T-helper 17 cell (primary cell): ENCODE results near the gene GRAMD4. TPM values are rescaled to one million over a fixed set of nuclear protein-coding genes. Genes with fewer than 3 reads are reported as not detected.
"Not testable (repeated sequence)": the region's sequence is repeated elsewhere in the genome, so short reads cannot be mapped to it uniquely, and the experiment has no call there.

Experiments used
- ATAC-seq: fragments of 150-1000 bp; cut with Tn5 transposase; 2 replicates; pipeline ENCODE4 v1.10.0; 2021; ENCODE audit warnings: mild to moderate bottlenecking, moderate library complexity
- DNase-seq, 3 donors: peaks; one replicate each; pipeline versions ENCODE4 v3.0.0 to v3.0.0-alpha.2; 2020 to 2021
- H3K9me3 ChIP-seq: one replicate; pipeline ENCODE4 v1.7.0; 2013; ENCODE audit warnings: low read length, mild to moderate bottlenecking; ENCODE audit not compliant: control insufficient read depth, poor library complexity, severe bottlenecking
- H3K27ac Mint-ChIP-seq: one replicate; pipeline ENCODE4 v1.8.0; 2022; ENCODE audit warnings: mild to moderate bottlenecking, moderate library complexity, mixed read lengths
- H3K27me3 Mint-ChIP-seq: one replicate; pipeline ENCODE4 v1.8.0; 2022; ENCODE audit warnings: mixed read lengths
- H3K36me3 Mint-ChIP-seq: one replicate; pipeline ENCODE4 v1.8.0; 2022; ENCODE audit warnings: low read depth, mixed read lengths
- H3K4me1 Mint-ChIP-seq: one replicate; pipeline ENCODE4 v1.8.0; 2022; ENCODE audit warnings: mild to moderate bottlenecking, mixed read lengths
- H3K4me3 Mint-ChIP-seq: one replicate; pipeline ENCODE4 v1.8.0; 2022; ENCODE audit warnings: mild to moderate bottlenecking, moderate library complexity, mixed read lengths
- total RNA-seq, 4 donors: library from RNA in 2 of 4; stranded (reverse) in 2 of 4; gene quantifications; one replicate each; pipeline ENCODE4 v1.2.3 and lab custom pipeline; 2022 to 2026

Gene GRAMD4
- total RNA-seq, 2 donors from 2014 or later: 14.2 to 14.5 TPM

DNA sequence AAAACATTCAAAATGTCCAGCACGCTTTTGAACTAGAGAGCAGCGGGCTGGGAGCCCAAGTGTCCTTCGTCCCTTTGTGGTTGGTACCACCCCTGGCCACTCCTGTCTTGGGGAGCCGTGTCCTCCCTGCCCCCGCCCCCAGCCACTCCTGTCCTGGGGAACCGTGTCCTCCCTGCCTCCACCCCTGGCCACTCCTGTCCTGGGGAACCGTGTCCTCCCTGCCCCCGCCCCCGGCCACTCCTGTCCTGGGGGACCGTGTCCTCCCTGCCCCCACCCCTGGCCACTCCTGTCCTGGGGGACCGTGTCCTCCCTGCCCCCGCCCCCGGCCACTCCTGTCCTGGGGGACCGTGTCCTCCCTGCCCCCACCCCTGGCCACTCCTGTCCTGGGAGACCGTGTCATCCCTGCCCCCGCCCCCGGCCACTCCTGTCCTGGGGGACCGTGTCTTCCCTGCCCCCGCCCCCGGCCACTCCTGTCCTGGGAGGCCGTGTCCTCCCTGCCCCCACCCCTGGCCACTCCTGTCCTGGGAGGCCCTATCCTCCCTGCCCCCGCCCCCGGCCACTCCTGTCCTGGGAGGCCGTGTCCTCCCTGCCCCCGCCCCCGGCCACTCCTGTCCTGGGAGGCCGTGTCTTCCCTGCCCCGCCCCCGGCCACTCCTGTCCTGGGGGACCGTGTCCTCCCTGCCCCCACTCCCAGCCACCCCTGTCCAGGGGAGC is 14.9 kb downstream of the GRAMD4 start:
- H3K27ac Mint-ChIP-seq, ATAC-seq, H3K27me3 Mint-ChIP-seq, H3K4me3 Mint-ChIP-seq, H3K36me3 Mint-ChIP-seq, DNase-seq, H3K9me3 ChIP-seq: not testable (repeated sequence)
- peaks cover 10% of the 10 kb centered on the region for H3K4me1 Mint-ChIP-seq

DNA sequence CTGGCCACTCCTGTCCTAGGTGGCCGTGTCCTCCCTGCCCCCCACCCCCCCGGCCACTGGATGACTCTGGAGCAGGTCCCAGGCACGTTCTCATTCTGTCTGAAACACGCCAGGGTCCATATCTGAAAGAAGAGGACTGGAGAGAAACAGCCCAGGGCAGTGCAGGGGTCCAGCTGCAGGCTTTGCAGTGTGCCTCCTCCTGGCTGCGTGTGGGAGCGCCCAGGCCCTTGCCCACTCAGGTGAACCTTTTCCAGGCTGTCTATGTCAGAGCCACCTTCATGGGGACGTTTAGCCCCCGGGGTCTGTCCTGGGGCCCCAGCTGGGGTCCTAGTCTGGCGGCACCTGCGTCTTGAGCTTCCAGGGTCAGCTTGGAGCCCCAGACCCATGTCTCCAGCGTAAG is 15.6 kb downstream of the GRAMD4 start:
- Mint-ChIP-seq H3K4me1 (peaks cover 10% of the 10 kb centered on the region), H3K36me3 (peaks cover 2% of the 10 kb centered on the region), H3K27ac (no peak overlapping the region), H3K27me3 (no peaks in the 10 kb centered on the region), H3K4me3 (no peak overlapping the region)
- DNase-seq (no peak), ATAC-seq (no peak)
- H3K9me3 ChIP-seq: no peaks in the 10 kb centered on the region

DNA sequence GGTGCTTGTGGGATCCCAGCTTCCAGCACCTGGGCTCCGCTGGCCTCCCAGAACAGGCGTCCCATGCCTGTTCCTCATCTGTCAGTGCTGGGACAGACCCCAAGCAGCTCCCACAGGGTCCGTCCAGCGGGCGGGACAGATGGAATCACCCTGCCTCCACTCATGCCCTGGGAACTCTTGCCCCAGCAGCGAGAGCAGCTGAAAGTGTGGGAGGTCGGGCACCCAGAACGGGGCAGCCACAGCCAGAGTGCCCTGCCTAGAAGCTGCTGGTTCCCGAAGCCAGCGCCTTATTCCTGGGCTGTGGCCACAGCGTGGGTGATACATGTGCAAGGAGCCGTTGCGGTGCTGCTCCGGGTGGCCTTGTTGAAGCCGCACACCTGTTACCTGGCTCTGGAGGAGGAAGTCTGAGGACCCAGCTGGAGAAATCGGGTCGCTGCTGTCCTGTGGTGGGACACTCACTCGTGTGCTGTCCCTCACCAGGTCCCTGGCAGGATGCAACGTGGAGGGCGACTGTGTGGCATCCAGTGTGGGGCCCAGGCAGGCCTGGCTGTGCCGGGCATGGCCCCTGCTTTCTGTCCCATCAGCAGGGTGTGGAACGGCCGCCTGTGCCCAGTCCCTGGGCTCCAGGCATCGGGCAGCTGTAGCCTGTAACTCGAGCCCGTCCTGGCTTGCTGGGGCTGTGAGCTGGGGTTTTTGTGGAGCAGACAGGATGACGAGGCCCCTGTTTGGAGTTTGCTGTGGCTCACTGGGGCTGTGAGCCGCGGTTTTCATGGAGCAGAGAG is 16.2 kb downstream of the GRAMD4 start:
- Mint-ChIP-seq H3K27me3 (no peaks in the 10 kb centered on the region), H3K36me3 (peaks cover 2% of the 10 kb centered on the region), H3K4me1 (peaks cover 9% of the 10 kb centered on the region), H3K27ac (no peak overlapping the region), H3K4me3 (no peak overlapping the region)
- DNase-seq (no peak), ATAC-seq (no peak)
- no peaks in the 10 kb centered on the region for H3K9me3 ChIP-seq

DNA sequence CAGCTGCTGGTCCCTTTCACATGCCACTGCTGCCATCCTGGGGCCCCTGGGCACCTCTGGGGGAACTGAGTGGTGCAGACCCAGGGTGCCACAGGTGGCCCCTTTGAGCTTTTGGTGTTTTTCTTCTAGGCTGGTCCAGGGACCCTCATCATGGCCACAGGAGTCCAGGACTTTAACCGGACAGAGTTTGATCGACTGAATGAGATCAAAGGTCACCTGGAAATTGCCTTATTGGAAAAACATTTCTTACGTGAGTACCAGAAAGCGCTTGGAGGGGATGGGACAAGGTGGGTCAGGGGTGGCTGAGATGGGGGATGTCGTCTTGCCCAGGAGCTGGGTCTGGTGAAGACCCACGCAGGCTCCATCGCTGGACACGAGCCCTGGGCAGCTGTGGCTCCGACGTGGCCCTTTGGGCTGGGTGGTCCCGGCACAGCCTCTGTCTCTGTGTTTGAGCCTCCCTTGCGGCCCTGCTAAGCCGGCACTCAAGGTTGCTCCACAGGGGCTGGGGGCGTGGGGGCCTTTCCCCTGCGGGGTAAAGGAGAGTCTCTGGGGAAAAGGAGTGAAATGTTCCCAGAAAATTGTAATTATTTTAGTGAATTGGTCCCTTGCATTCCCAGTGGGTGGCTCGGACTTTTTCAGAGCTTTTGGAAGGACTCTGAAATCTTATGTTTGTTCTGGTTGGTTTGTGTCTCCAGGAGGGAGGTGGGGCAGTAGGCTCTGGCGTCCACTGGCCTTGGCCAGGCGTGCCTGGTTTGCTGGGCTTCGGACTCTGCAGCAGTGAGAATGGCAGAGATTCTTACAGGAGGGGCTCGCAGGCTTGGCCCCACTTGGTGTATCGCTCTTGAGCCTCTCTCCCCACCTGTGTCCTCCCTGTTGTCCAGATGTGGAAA is 17.8 kb downstream of the GRAMD4 start:
- no peak for DNase-seq
- no peak for ATAC-seq
- H3K27ac Mint-ChIP-seq: peak overlapping the region; percentile 66
- no peaks in the 10 kb centered on the region for H3K9me3 ChIP-seq
- peaks cover 2% of the 10 kb centered on the region for H3K36me3 Mint-ChIP-seq
- no peak overlapping the region for H3K4me3 Mint-ChIP-seq
- no peaks in the 10 kb centered on the region for H3K27me3 Mint-ChIP-seq
- H3K4me1 Mint-ChIP-seq: peaks cover 9% of the 10 kb centered on the region

DNA sequence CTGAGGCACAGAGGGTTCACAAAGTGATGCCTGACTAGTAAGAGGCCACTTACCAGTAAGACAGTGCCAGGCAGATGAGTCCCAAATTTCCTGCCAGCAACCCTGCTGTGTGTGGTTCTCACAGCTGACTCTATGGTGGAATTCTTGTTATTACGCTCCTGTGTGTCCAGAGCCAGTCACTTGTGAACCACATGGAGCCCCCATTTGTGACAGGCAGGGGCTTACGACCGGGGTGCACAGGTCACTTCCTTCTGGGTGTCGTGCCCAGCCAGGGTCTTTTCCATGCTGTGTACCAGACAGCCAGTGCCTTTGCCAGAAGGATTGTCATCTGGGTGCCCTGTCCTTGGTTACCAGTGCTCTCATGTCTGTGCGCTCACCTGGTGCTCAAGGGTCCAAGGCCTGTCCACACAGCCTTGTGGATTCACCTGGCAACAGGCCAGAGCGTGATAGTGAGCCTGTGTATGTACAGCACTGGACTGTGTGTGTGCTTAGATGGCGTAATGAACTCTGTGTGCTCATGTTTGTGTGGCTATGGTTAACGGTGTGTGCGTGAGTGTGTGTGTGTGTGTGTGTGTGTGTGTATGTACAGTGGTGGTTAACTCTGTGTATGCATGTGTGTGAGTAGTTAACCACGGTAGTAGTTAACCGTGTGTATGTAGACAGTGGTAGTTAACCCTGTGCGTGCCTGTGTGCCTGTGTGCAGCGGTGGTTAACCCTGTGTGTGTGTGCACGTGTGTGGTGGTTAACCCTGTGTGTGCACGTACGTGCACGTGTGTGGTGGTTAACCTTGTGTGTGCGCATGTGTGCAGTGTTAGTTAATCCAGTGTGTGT is 18.6 kb downstream of the GRAMD4 start:
- H3K27me3 Mint-ChIP-seq: no peaks in the 10 kb centered on the region
- no peaks in the 10 kb centered on the region for H3K9me3 ChIP-seq
- H3K36me3 Mint-ChIP-seq: peaks cover 2% of the 10 kb centered on the region
- H3K4me1 Mint-ChIP-seq: peaks cover 9% of the 10 kb centered on the region
- H3K27ac Mint-ChIP-seq: peak overlapping the region; percentile 66
- no peak overlapping the region for H3K4me3 Mint-ChIP-seq
- DNase-seq (no peak), ATAC-seq (peak; percentile 44)

DNA sequence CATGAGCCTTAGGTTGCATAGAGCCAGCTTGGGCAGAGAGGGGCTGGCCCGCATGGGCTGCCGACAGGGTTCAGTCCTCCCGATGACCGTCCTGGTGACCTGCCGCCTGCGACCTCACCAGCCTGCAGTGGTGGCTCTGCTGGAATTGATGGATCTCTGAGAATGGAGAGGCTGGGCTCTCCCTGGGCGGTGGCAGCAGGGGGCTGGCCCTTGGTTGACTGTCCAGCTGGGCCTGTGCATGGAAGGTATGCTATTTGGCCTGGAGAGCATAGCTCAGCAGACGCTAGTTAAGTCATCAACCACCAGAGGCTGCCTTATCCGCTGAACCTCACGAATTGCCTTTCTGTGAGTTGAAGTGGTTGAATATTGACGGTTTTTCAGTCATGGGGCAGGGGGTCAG is 19.7 kb downstream of the GRAMD4 start:
- DNase-seq (no peak), ATAC-seq (no peak)
- no peaks in the 10 kb centered on the region for H3K36me3 Mint-ChIP-seq
- H3K4me1 Mint-ChIP-seq: peaks cover 10% of the 10 kb centered on the region
- H3K4me3 Mint-ChIP-seq: no peak overlapping the region
- no peaks in the 10 kb centered on the region for H3K27me3 Mint-ChIP-seq
- H3K27ac Mint-ChIP-seq: no peak overlapping the region
- no peaks in the 10 kb centered on the region for H3K9me3 ChIP-seq

DNA sequence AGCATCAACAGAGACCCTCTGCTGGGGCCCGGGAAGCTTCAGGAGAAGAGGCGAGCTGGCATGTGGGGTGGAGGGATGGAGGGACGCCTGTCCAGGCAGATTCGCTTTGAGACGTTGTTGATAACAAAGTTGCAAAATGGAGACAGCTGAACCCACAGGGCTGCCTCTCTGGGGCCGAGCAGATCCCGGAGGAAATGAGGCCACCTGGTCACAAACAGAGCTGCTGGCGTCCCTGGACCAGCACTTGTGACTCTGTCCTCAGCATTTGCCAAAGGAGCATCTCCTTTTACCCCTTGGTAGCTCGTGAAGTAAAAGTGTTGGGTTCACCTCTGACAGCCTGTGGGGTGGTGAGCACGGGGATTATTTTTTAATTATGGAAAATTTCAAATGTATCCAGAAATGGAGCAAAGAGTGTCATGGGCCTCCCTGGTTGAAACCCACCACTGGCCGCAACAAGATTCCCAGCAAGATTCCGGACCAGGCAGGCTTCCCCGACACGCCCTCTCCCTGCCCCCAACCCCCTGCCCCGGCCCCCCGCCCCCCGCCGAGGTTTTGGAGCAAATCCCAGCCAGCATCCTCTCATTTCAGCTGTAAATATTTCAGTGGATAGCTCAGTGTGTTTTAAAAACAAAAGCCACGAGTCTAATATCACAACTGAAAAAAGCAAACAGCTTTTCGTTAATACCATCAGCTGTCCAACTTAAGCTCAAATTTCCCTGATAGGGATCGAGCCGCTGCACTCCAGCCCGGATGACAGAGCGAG is 20.3 kb downstream of the GRAMD4 start:
- Mint-ChIP-seq H3K27ac (no peak overlapping the region), H3K27me3 (no peaks in the 10 kb centered on the region), H3K4me1 (peaks cover 10% of the 10 kb centered on the region), H3K4me3 (no peak overlapping the region), H3K36me3 (no peaks in the 10 kb centered on the region)
- ATAC-seq (no peak), DNase-seq (no peak)
- H3K9me3 ChIP-seq: no peaks in the 10 kb centered on the region

DNA sequence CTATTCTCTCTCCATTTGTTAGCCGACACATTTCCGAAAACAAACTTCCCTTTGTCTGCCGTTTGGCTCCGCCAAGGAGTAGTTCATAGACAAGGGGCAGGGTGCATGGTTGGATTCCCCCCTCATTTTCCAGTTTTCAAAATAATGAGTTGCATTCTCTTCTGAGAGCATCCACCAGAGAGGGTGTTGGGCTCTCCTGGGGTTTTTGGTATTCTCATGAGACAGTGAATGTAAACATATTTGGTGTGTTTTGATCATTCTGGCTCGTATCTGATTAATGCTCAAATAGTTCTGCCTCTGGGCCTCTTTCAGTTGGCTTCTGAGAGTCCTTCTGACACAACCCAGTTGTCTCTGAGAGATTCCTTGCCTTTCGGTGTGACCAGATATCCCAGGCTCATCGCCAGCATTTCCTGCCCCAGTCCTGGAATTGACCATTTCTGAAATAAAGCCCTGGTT is 21.7 kb downstream of the GRAMD4 start:
- ATAC-seq: no peak
- no peaks in the 10 kb centered on the region for H3K9me3 ChIP-seq
- DNase-seq: no peak
- no peak overlapping the region for H3K4me3 Mint-ChIP-seq
- H3K36me3 Mint-ChIP-seq: no peaks in the 10 kb centered on the region
- H3K27ac Mint-ChIP-seq: no peak overlapping the region
- H3K4me1 Mint-ChIP-seq: peaks cover 12% of the 10 kb centered on the region
- H3K27me3 Mint-ChIP-seq: no peaks in the 10 kb centered on the region

DNA sequence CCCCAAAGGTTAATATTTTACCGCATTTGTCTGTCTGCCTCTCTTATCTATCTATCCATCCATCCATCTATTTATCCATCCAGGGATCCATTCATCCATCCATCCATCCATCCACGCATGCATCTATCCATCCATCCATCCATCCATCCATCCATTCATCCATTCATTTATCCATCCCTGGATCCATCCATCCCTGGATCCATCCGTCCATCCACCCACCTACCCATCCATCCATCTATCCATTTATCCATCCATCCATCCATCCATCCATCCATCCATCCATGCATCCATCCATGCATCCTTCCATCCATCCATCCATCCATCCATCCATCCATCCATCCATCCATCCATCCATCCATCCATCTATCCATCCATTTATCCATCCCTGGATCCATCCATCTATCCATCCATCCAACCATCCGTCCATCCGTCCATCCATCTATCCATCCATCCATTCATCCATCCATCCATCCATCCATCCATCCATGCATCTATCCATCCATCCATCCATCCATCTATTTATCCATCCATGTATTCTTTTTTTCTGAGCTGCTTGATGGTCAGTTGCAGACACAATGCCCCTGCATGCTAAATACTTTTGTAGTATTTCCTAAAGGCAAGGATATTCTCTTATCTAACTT is 22.8 kb downstream of the GRAMD4 start:
- H3K27me3 Mint-ChIP-seq, H3K9me3 ChIP-seq, H3K27ac Mint-ChIP-seq, H3K36me3 Mint-ChIP-seq, ATAC-seq, DNase-seq, H3K4me3 Mint-ChIP-seq: not testable (repeated sequence)
- H3K4me1 Mint-ChIP-seq: peaks cover 12% of the 10 kb centered on the region

DNA sequence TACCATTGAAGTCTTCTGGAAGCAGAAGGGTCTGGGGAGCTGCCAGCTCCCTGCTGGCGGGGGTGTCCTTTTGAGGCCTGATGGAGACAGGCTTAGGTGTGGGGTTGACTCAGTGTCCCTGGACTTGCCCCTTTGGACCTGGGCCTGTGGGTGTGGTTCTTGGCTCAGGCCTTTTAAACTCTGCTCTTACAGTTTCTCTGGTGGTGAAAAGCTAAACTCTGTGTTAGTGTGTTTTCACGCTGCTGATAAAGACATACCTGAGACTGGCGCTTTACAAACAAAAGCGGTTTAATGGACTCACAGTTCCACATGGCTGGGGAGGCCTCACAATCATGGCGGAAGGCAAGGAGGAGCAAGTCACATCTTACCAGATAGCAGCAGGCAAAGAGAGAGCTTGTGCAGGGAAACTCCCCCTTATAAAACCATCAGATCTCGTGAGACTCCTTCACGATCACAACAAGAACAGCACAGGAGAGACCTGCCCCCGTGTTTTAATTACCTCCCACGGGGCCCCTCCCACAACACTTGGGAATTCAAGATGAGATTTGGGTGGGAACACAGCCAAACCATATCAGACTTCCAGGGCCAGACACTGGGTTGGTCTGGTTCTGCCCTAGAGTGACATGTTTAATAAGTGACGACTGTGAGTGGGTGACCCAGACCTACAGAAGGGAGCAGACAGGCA is 26.5 kb downstream of the GRAMD4 start:
- H3K9me3 ChIP-seq: no peaks in the 10 kb centered on the region
- Mint-ChIP-seq H3K4me3 (no peak overlapping the region), H3K4me1 (peaks cover 12% of the 10 kb centered on the region), H3K27me3 (no peaks in the 10 kb centered on the region), H3K36me3 (peaks cover 2% of the 10 kb centered on the region), H3K27ac (no peak overlapping the region)
- ATAC-seq (no peak), DNase-seq (no peak)

DNA sequence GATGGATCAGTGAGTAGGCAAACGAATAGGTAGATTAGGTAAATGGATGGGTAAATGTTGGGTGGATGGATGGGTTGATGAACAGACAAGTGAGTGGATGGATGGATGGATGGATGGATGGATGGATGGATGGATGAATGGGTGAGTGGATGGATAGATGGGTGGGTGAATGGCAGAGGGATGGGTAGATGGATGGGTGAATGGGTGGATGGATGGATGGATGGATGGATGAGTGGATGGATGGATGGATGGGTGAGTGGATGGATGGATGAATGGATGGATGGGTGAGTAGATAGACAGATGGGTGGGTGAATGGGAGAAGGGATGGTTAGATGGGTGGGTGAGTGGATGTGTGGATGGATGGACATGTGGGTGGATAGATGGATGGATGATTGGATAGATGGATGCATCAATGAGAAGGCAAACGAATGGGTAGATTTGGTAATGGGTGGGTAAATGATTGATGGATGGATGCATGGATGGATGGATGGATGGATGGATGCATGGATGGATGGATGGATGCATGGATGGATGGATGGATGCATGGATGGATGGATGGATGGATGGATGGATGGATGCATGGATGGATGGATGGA is 28.1 kb downstream of the GRAMD4 start:
- peaks cover 20% of the 10 kb centered on the region for H3K4me1 Mint-ChIP-seq
- not testable (repeated sequence) for H3K27me3 Mint-ChIP-seq, H3K27ac Mint-ChIP-seq, H3K9me3 ChIP-seq, DNase-seq, H3K36me3 Mint-ChIP-seq, H3K4me3 Mint-ChIP-seq, ATAC-seq
